K562 (cell line): ENCODE measurements around the gene CCNL1. TPM values are rescaled to one million over a fixed set of nuclear protein-coding genes. Genes with fewer than 3 reads are reported as not detected.
A peak's percentile ranks its signal among the peaks of the same experiment; 100 is the strongest.

Source experiments
- ETV1 ChIP-seq: fragments of 450-650 bp; conservative IDR thresholded peaks from 2 replicates; pipeline ENCODE4 v1.6.1; 2016; ENCODE audit warnings: missing genetic modification characterization, control low read depth, low read depth, missing compliant biosample characterization
- HNRNPH1 ChIP-seq: fragments of 200-400 bp; formaldehyde crosslinking; optimal IDR thresholded peaks from 2 replicates; pipeline ENCODE3; 2017; ENCODE audit warnings: low read depth, mild to moderate bottlenecking, low read length, moderate library complexity
- KDM1A ChIP-seq, 2 experiments: fragments of 450-650 bp; IDR thresholded peaks; 2 replicates each; pipeline ENCODE4 v1.6.1; 2016; ENCODE audit warnings: mild to moderate bottlenecking in 2 of 2
- POLR2B ChIP-seq: fragments of 450-650 bp; IDR thresholded peaks from 2 replicates; pipeline ENCODE4 v1.6.1; 2018; ENCODE audit warnings: low read depth; ENCODE audit not compliant: partially characterized antibody
- POLR3A ChIP-seq: IDR thresholded peaks from 2 replicates; pipeline ENCODE4 v1.6.1; 2011; ENCODE audit warnings: borderline replicate concordance, mild to moderate bottlenecking, moderate library complexity; ENCODE audit not compliant: insufficient read length, insufficient read depth; ENCODE audit errors: extremely low read depth
- POU5F1 ChIP-seq: fragments of 150-350 bp; IDR thresholded peaks from 2 replicates; pipeline ENCODE4 v1.6.1; 2014; ENCODE audit warnings: borderline replicate concordance, low read length, low read depth, mild to moderate bottlenecking; ENCODE audit not compliant: partially characterized antibody
- PRPF4 ChIP-seq: fragments of 200-400 bp; formaldehyde crosslinking; IDR thresholded peaks from one replicate; pipeline ENCODE4 v1.6.1; 2017; ENCODE audit warnings: low read length, low read depth, mild to moderate bottlenecking; ENCODE audit not compliant: insufficient read depth, poor library complexity, severe bottlenecking
- SETDB1 ChIP-seq: IDR thresholded peaks from one replicate; pipeline ENCODE4 v1.6.1; 2012; ENCODE audit warnings: low read length, control low read depth, inconsistent platforms
- SNIP1 ChIP-seq: fragments of 450-650 bp; IDR thresholded peaks from 2 replicates; pipeline ENCODE4 v1.7.1; 2017; ENCODE audit warnings: low read depth, mild to moderate bottlenecking
- SP2 ChIP-seq: IDR thresholded peaks from 2 replicates; pipeline ENCODE4 v1.6.1; 2011; ENCODE audit warnings: mild to moderate bottlenecking, low read depth, low read length, moderate library complexity; ENCODE audit not compliant: poor library complexity, severe bottlenecking; ENCODE audit errors: extremely low read depth
- TRIM24 ChIP-seq, 2 experiments: fragments of 450-650 bp; IDR thresholded peaks; 2 replicates each; pipeline ENCODE4 v1.6.1; 2016
- ZNF644 ChIP-seq: fragments of 200-800 bp; sonication (Bioruptor generic); IDR thresholded peaks from 2 replicates; pipeline ENCODE4 v1.6.1; 2016; ENCODE audit warnings: low read depth, missing genetic modification characterization, missing compliant biosample characterization
- ZSCAN32 ChIP-seq: fragments of 450-650 bp; formaldehyde crosslinking; IDR thresholded peaks from 2 replicates; pipeline ENCODE4 v1.4.0; 2020; ENCODE audit warnings: mild to moderate bottlenecking, moderate library complexity
- polyA plus RNA-seq, 8 experiments: library from polyadenylated mRNA; depleted of rRNA in 4 of 8; stranded (reverse) in 5 of 8; unstranded in 3 of 8; fragments of >200 nt; fragmentation: Nextera tagmentation in 2 of 8; fragmentation: Illumina TruSeq in 1 of 8; extraction: Ambion mirVana in 2 of 8; extraction: Trizol in 1 of 8; gene quantifications; 2 replicates each; pipeline versions ENCODE4 v1.2.1 to v1.2.3, GENCODE V29; 2011 to 2014; ENCODE audit warnings: inconsistent platforms in 1 of 8, missing spikeins in 1 of 8
- total RNA-seq, 7 experiments: library from RNA; depleted of rRNA in 6 of 7; stranded (reverse); fragments of >200 nt in 6 of 7; fragmentation: Illumina TruSeq in 2 of 7; extraction: Trizol in 2 of 7; gene quantifications; 2 replicates each; pipeline versions ENCODE4 v1.2.1 to v1.2.3, GENCODE V29; 2011 to 2021; ENCODE audit warnings: low replicate concordance in 1 of 7
- TF ChIP-seq, protein P1 (sequence below): sonication (generic); formaldehyde crosslinking; IDR thresholded peaks from 2 replicates; pipeline ENCODE4 v1.8.1; 2023; ENCODE audit warnings: mild to moderate bottlenecking, missing genetic modification reagents
- TF ChIP-seq, protein P2 (sequence below), 2 experiments: fragments of 450-650 bp; conservative IDR thresholded peaks; 2 replicates each; pipeline ENCODE4 v1.6.1; 2017; ENCODE audit warnings: mild to moderate bottlenecking in 2 of 2, moderate library complexity in 2 of 2
- TF ChIP-seq, protein P3 (sequence below): sonication (generic); formaldehyde crosslinking; IDR thresholded peaks from 2 replicates; pipeline ENCODE4 v1.8.1; 2023; ENCODE audit warnings: missing genetic modification reagents, mild to moderate bottlenecking, borderline replicate concordance

The CCNL1 gene
- total and polyA plus RNA-seq, 9 of the 15 experiments (the other 6 are each of a cell fraction or from before 2014, with no cell fraction given), result 16.1 to 186 (median 132) TPM

DNA sequence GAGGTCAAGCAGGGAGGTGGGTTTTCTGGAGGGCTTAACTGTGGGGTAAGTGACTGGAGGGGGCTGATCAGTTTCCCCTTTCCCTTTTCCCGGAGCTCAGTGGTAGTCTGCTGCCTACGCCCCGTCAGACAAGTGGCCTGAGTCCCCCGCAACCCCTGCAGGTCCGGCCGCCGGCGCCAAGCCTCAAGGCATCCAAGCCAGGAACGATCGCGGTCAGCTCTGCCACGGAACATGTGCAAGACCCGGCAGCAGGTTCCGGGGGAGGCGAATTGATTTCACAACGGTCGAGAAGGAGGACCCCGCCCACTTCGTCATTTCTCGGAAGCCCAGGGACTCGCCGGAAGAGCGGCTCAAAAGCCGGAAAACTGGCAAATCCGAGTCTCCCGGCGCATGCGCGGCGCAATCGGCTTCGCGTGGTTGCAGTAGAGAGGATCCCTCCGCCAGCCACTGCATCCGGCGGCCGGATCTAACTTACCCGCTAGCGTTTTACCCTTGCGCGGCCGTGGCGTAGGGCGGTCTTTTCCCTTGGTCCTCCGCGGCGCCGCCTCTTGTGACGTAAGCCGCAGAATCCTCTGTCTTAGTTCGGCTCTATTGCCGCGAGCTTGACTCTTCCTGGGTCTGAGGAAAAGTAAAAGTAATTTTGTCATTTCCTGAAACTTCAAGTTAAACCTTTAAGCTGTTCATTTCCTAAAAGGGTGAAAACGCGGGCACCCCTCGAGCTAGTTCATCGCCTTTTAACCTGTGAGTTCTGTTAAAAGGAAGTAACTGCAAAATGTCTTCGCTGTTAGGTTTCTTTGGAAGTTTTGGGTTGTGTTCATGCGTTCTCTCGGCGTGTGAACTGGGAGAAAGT is 14.9 kb upstream of the CCNL1 start (continued):
- TF ChIP-seq, protein P1, sequence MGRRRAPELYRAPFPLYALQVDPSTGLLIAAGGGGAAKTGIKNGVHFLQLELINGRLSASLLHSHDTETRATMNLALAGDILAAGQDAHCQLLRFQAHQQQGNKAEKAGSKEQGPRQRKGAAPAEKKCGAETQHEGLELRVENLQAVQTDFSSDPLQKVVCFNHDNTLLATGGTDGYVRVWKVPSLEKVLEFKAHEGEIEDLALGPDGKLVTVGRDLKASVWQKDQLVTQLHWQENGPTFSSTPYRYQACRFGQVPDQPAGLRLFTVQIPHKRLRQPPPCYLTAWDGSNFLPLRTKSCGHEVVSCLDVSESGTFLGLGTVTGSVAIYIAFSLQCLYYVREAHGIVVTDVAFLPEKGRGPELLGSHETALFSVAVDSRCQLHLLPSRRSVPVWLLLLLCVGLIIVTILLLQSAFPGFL (CRISPR knock-in tag), result 0 out of 2 replicates have a peak, but pooled peaks have one; percentile 49
- TF ChIP-seq POLR2B, result peak; percentile 91
- TF ChIP-seq, protein P2, sequence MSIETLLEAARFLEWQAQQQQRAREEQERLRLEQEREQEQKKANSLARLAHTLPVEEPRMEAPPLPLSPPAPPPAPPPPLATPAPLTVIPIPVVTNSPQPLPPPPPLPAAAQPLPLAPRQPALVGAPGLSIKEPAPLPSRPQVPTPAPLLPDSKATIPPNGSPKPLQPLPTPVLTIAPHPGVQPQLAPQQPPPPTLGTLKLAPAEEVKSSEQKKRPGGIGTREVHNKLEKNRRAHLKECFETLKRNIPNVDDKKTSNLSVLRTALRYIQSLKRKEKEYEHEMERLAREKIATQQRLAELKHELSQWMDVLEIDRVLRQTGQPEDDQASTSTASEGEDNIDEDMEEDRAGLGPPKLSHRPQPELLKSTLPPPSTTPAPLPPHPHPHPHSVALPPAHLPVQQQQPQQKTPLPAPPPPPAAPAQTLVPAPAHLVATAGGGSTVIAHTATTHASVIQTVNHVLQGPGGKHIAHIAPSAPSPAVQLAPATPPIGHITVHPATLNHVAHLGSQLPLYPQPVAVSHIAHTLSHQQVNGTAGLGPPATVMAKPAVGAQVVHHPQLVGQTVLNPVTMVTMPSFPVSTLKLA (conservative IDR thresholded peaks at IDR 0.05), result peak; percentile 92 to 96
- peak; percentile 63 for TF ChIP-seq POU5F1
- peak; percentile 79 for TF ChIP-seq SETDB1
- TF ChIP-seq, protein P3, sequence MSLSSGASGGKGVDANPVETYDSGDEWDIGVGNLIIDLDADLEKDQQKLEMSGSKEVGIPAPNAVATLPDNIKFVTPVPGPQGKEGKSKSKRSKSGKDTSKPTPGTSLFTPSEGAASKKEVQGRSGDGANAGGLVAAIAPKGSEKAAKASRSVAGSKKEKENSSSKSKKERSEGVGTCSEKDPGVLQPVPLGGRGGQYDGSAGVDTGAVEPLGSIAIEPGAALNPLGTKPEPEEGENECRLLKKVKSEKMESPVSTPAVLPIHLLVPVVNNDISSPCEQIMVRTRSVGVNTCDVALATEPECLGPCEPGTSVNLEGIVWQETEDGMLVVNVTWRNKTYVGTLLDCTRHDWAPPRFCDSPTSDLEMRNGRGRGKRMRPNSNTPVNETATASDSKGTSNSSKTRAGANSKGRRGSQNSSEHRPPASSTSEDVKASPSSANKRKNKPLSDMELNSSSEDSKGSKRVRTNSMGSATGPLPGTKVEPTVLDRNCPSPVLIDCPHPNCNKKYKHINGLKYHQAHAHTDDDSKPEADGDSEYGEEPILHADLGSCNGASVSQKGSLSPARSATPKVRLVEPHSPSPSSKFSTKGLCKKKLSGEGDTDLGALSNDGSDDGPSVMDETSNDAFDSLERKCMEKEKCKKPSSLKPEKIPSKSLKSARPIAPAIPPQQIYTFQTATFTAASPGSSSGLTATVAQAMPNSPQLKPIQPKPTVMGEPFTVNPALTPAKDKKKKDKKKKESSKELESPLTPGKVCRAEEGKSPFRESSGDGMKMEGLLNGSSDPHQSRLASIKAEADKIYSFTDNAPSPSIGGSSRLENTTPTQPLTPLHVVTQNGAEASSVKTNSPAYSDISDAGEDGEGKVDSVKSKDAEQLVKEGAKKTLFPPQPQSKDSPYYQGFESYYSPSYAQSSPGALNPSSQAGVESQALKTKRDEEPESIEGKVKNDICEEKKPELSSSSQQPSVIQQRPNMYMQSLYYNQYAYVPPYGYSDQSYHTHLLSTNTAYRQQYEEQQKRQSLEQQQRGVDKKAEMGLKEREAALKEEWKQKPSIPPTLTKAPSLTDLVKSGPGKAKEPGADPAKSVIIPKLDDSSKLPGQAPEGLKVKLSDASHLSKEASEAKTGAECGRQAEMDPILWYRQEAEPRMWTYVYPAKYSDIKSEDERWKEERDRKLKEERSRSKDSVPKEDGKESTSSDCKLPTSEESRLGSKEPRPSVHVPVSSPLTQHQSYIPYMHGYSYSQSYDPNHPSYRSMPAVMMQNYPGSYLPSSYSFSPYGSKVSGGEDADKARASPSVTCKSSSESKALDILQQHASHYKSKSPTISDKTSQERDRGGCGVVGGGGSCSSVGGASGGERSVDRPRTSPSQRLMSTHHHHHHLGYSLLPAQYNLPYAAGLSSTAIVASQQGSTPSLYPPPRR, result peak; percentile 94
- TF ChIP-seq ETV1 (tag), result peak; percentile 100
- no peak for TF ChIP-seq POLR3A
- TF ChIP-seq SNIP1, result no peak
- TF ChIP-seq KDM1A (IDR thresholded peaks at IDR 0.05), result no peak
- no peak for TF ChIP-seq ZSCAN32 (CRISPR knock-in tag)
- TF ChIP-seq PRPF4, result peak; percentile 80
- peak in 1 of 2 experiments; percentile 82; a peak in 2 of 4 replicates for TF ChIP-seq TRIM24 (IDR thresholded peaks at IDR 0.05)
- TF ChIP-seq HNRNPH1, result no peak
- TF ChIP-seq ZNF644, result 0 out of 2 replicates have a peak, but pooled peaks have one; percentile 56
- no peak for TF ChIP-seq SP2
